ENCODE measurements around the gene ERAP2. TPM values are rescaled to one million over a fixed set of nuclear protein-coding genes. Genes with fewer than 3 reads are reported as not detected.

Gene ERAP2
- total RNA-seq, 1 experiment from 2014 or later = 15.5 TPM

DNA sequence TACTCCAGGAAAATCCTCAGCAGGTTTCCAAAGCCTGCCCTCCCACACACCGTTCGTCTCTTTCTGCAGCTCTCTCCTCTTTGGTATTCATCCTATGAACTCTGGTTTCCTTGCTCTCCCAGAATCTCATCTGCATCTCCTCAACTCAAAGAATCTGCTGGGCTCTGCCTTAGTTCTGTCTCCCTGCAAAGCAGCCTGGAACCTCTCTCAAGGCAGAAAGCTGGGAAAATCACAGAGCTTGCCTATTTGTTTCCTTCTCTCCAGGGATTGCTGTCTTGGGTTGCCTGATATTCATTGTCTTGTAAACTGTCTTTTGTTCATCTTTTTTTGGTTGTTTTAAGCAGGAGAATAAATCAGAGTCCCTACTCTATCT, 5.3 kb upstream of the ERAP2 start:
- Histone ChIP-seq H3K36me3 (ENCODE audit: control insufficient read depth, insufficient read depth, low read length) (no peaks in the 10 kb centered on the region), H3K27ac (ENCODE audit: low read length) (no peak overlapping the region), H3K4me1 (ENCODE audit: control insufficient read depth, insufficient read depth, low read length) (peaks cover 6% of the 10 kb centered on the region; the same call in 1 of the 2 replicates), H3K4me3 (ENCODE audit: low read depth in 2 of 2, low read length in 2 of 2) (no peak overlapping the region), H3K27me3 (ENCODE audit: control insufficient read depth, insufficient read depth, low read length) (no peaks in the 10 kb centered on the region; the same call in 1 of the 2 replicates), H3K9me3 (ENCODE audit: control insufficient read depth, insufficient read depth, low read depth, low read length) (no peaks in the 10 kb centered on the region)
- ChIA-PET CTCF (no interaction called here), POLR2A (no interaction called here)
- BruUV-seq (replicated peaks) = no TSS peak
- ATAC-seq (no peak), DNase-seq (ENCODE audit: low read depth, low spot score) (no peak)
- intact Hi-C loops (cut with micrococcal nuclease; ENCODE audit: unreplicated experiment) (loop anchor here (5.0 to 10.0 kb wide), 2 partner anchors 66 to 124 kb away; partner anchors contain the start of gene LNPEP), in situ Hi-C loops (cut with HindIII; ENCODE audit: low pct_unique_long_range_greater_than_20kb, low sequenced_read_pairs) (no loop called here)
- TF ChIP-seq POLR2AphosphoS5 (IDR thresholded peaks at IDR 0.05; ENCODE audit: low read depth, low read length) (no peak), TCF7L2 (IDR thresholded peaks at IDR 0.05; ENCODE audit: low read depth, low read length) (no peak), SIN3A (IDR thresholded peaks at IDR 0.05; ENCODE audit: borderline replicate concordance, insufficient read depth, low read depth, low read length) (no peak), REST (IDR thresholded peaks at IDR 0.05; ENCODE audit: insufficient read depth in 1 of 2, low read depth in 2 of 2, low read length in 1 of 2) (no peak), CTCF (IDR thresholded peaks at IDR 0.05) (no peak)

GRCh38 chr5:96871686-96872085, 4.6 kb upstream of the ERAP2 start:
- no peak for DNase-seq (ENCODE audit: low read depth, low spot score)
- ChIA-PET CTCF (interaction anchor here (0.8 kb wide), 1 partner anchor 239 kb away, joined by 3 read pairs; no protein-coding TSS in a partner anchor), POLR2A (no interaction called here)
- ATAC-seq = no peak
- intact Hi-C loops (cut with micrococcal nuclease; ENCODE audit: unreplicated experiment) (loop anchor here (2.0 to 10.0 kb wide), 3 partner anchors 66 to 123 kb away; partner anchors contain the start of gene LNPEP), in situ Hi-C loops (cut with HindIII; ENCODE audit: low pct_unique_long_range_greater_than_20kb, low sequenced_read_pairs) (no loop called here)
- Histone ChIP-seq H3K27ac (ENCODE audit: low read length) (no peak overlapping the region), H3K4me3 (ENCODE audit: low read depth in 2 of 2, low read length in 2 of 2) (no peak overlapping the region), H3K27me3 (ENCODE audit: control insufficient read depth, insufficient read depth, low read length) (no peaks in the 10 kb centered on the region), H3K36me3 (ENCODE audit: control insufficient read depth, insufficient read depth, low read length) (no peaks in the 10 kb centered on the region; the same call in 1 of the 2 replicates), H3K9me3 (ENCODE audit: control insufficient read depth, insufficient read depth, low read depth, low read length) (no peaks in the 10 kb centered on the region), H3K4me1 (ENCODE audit: control insufficient read depth, insufficient read depth, low read length) (peaks cover 6% of the 10 kb centered on the region; the same call in 1 of the 2 replicates)
- TF ChIP-seq POLR2AphosphoS5 (IDR thresholded peaks at IDR 0.05; ENCODE audit: low read depth, low read length) = no peak
- TF ChIP-seq CTCF (IDR thresholded peaks at IDR 0.05) = no peak
- no peak for TF ChIP-seq TCF7L2 (IDR thresholded peaks at IDR 0.05; ENCODE audit: low read depth, low read length)
- no peak for TF ChIP-seq REST (IDR thresholded peaks at IDR 0.05; ENCODE audit: insufficient read depth in 1 of 2, low read depth in 2 of 2, low read length in 1 of 2)
- no peak for TF ChIP-seq SIN3A (IDR thresholded peaks at IDR 0.05; ENCODE audit: borderline replicate concordance, insufficient read depth, low read depth, low read length)
- no TSS peak for BruUV-seq (replicated peaks)
